Psoas muscle (tissue), 8 donors: ENCODE measurements around the gene AGAP4. TPM values are rescaled to one million over a fixed set of nuclear protein-coding genes. Genes with fewer than 3 reads are reported as not detected.
"Not testable (repeated sequence)": the region's sequence is repeated elsewhere in the genome, so short reads cannot be mapped to it uniquely, and the experiment has no call there.

Experiments
- ATAC-seq, 4 donors: fragments of 200-7000 bp; cut with Tn5 transposase; one replicate each; pipeline ENCODE4 v1.9.1; 2020; ENCODE audit warnings: moderate library complexity in 3 of 4, mild to moderate bottlenecking in 2 of 4
- DNase-seq, 2 donors: peaks; one replicate each; pipeline ENCODE4 v3.0.0-alpha.2; 2020
- H3K27ac ChIP-seq: fragments of 200-600 bp; one replicate; pipeline ENCODE4 v1.8.0; 2022
- H3K27me3 ChIP-seq, 3 donors: fragments of 200-600 bp in 1 of 3; one replicate each; pipeline versions ENCODE4 v1.6.1 to v1.8.0; 2013 to 2022; ENCODE audit warnings: low read length in 2 of 3, mild to moderate bottlenecking in 2 of 3, moderate library complexity in 1 of 3; ENCODE audit not compliant: insufficient read depth in 3 of 3
- H3K36me3 ChIP-seq, 2 donors: fragments of 200-600 bp in 1 of 2; one replicate each; pipeline versions ENCODE4 v1.6.1 to v1.8.0; 2013 to 2022; ENCODE audit warnings: low read depth in 1 of 2, mild to moderate bottlenecking in 1 of 2, moderate library complexity in 1 of 2; ENCODE audit not compliant: insufficient read depth in 1 of 2
- H3K4me1 ChIP-seq: fragments of 200-600 bp; one replicate; pipeline ENCODE4 v1.8.0; 2022
- H3K4me3 ChIP-seq: fragments of 200-600 bp; one replicate; pipeline ENCODE4 v1.8.0; 2022; ENCODE audit warnings: mild to moderate bottlenecking
- H3K9me3 ChIP-seq: fragments of 200-600 bp; one replicate; pipeline ENCODE4 v1.8.0; 2022
- WGBS, 3 donors: extraction: QIAGEN DNeasy Blood & Tissue Kit; methylation state at CpG; one replicate each; pipeline versions ENCODE4 v1.1.6 to v1.1.7; 2013; 5-methylcytosine and 5-hydroxymethylcytosine counted together
- intact Hi-C, 2 donors: fragments of 100-400 bp; cut with DNase I; formaldehyde crosslinking; loops; one replicate each; pipeline versions ENCODE4 v1.11.0 to v1.14.2; 2022
- long read RNA-seq, 2 donors: library from polyadenylated mRNA; unstranded; transcript quantifications; one replicate each; pipeline ENCODE4 v2.0.0, GENCODE V29; 2021
- polyA plus RNA-seq, 3 donors: library from polyadenylated mRNA; stranded (reverse); fragments of 200-250 nt; gene quantifications; one replicate each; pipeline ENCODE4 v1.2.3, GENCODE V29; 2013
- total RNA-seq, 4 donors: library from RNA; stranded (reverse); fragmentation: NEBNext Ultra II Directional in 2 of 4; extraction: Animal tissue kit (Norgen Biotek cat#: 25700) in 2 of 4; gene quantifications; one replicate each; pipeline versions ENCODE4 v1.2.1 to v1.2.4, GENCODE V29; 2021 to 2023
- donor health status: healthy with polysubstance abuse.
- donor health status: DM: no; HTN: no; CAD: no; lungs with moderate emphysema.
- donor health status: Bipolar disorder and iron deficiency.
- donor health status: healthy.
- donor health status: DM: yes; HTN: yes; CAD: no.
- donor health status: DM: no; HTN: no; CAD: no.
- donor health status: DM: no; HTN: no; CAD: no.
- donor health status: DM: yes; HTN: yes; CAD: no.

The AGAP4 gene
- total RNA-seq (1 to 10 TPM; 2.0 to 7.0 (median 6.1) TPM), polyA plus RNA-seq (1 to 10 TPM; 3.2 to 4.6 (median 4.0) TPM)
- long read RNA-seq, donor 1: 0 reads
- long read RNA-seq, donor 2, partial matches to known transcripts: 0 of 1 reads
- long read RNA-seq, donor 2, other reads (novel, unspliced or antisense): 1 of 1 reads

DNA sequence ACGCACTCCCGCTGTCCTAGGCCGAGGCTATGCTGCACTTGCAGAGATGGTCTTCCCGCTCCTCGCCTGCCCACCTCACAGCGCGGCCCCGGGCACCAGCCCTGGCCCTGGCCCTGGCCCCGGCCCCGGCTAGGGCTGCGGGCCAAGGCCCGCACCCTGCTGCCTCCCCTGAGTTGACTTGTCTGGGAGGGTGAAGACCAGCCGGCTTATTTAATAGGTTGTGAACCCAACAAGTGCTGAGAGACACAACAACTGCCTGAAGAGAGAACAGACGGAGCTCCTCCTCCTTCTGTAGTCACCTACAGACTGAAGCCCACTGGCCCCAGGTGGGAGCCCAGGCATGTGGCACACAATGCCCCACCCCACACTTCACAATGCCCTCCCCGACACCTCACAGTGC, at the start of gene AGAP4:
TSS of gene AGAP4 (minus strand) at position 101 of the 400 bp plus-strand sequence. CDS start 153 bp downstream, outside the sequence.
- H3K36me3 ChIP-seq, ATAC-seq, DNase-seq, H3K27me3 ChIP-seq, H3K9me3 ChIP-seq, H3K4me3 ChIP-seq, intact Hi-C loops, H3K27ac ChIP-seq, H3K4me1 ChIP-seq: not testable (repeated sequence)
- 98% methylated on average over 9 of the region's 15 CpGs; no CpG with 5 or more reads in 2 of the 3 donors for WGBS, 3 donors

DNA sequence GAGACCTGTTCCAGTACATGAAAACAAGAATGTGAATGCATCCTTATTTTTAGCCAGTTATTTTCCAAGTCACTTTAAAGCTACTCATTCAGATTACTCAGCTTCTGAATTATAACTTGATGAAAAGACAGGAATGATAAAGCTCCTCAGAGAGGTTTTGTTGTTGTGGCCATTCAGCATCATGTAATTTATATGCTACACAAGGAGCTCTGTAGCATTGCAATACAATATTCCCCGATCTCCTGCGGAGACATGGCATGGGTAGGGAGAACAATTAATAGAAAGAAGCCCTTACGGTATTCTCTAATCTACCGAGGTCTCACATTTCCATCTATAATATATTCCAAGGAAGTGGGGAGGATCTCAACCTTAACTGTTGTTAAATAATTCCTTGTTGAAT, 43.4 kb upstream of the AGAP4 start:
- intact Hi-C loops, DNase-seq: not testable (repeated sequence)
- 82 to 90% (median 83%) methylated on average over 2 to 4 of the region's 4 CpGs for WGBS, 3 donors

DNA sequence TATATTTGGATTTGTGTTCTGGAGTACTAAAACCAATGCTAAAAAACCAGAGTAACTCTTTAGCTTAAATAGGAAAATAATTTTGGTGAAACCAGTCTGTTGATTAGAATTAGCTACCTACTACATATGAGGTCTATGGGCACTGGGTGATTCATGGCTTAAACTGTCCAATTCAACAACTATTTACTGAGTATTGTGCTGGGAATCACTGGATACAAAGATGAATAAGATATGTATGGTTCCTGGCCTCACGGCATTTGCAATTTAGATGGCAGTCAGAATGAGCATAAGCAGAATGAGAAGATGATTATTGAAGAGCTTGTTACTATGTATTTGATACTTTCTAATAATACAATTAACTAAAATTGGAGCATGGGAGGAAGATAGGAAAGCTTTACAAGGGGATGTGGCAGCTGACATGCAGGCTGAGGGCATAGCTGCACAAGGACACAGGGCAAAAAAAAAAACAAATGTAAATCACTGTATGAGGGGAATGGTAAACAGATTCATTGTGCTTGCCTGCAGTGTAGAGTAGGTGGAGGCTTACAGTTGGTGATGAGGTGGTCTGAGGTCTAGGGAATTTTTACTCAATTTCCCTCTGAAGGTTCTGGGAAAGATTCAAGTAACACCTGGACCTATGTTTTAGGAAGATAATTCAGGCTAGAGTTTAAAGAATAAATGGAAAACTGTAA, 42.4 kb upstream of the AGAP4 start:
- 99 to 100% (median 100%) methylated on average over 1 of the region's 1 CpG for WGBS, 3 donors

More for the DNA sequence above, 43.4 kb upstream of the AGAP4 start:
- not testable (repeated sequence) for H3K27ac ChIP-seq, H3K36me3 ChIP-seq, H3K4me1 ChIP-seq, H3K4me3 ChIP-seq, ATAC-seq, H3K27me3 ChIP-seq, H3K9me3 ChIP-seq

DNA sequence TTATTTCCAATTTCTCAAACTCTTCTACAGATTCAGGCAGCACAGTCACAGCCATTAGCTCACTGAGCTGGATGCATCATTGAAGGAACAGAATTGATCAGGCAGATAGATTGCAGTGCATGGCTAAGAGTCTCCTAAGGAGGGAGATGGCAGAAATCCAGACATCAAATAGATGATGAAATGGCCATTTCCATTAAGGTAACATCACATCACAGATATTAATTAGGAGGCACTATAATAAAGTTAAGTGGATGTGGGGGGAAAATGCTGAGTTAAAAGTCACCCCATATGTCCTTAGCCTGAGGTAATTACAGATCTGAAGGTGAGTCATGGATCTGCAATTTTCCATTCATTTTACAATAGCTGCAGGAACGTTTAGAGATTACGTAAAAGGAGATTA, 35.6 kb upstream of the AGAP4 start:
- H3K9me3 ChIP-seq, H3K4me1 ChIP-seq, H3K27ac ChIP-seq, intact Hi-C loops, DNase-seq, ATAC-seq, H3K4me3 ChIP-seq, H3K27me3 ChIP-seq, H3K36me3 ChIP-seq: not testable (repeated sequence)
- no CpG with 5 or more reads among the region's 2 CpGs for WGBS, 3 donors

More for the DNA sequence above, 42.4 kb upstream of the AGAP4 start:
- ATAC-seq, H3K9me3 ChIP-seq, H3K27me3 ChIP-seq, H3K4me1 ChIP-seq, H3K4me3 ChIP-seq, H3K27ac ChIP-seq, H3K36me3 ChIP-seq, intact Hi-C loops, DNase-seq: not testable (repeated sequence)

DNA sequence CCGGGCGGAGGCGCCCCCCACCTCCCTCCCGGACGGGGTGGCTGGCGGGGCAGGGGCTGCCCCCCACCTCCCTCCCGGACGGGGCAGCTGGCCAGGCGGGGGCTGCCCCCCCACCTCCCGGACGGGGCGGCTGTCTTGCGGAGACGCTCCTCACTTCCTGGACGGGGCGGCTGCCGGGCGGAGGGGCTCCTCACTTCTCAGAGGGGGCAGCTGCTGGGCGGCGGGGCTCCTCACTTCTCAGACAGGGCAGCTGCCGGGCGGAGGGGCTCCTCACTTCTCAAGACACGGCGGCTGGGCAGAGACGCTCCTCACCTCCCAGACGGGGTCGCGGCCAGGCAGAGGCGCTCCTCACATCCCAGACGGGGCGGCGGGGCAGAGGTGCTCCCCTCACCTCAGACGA, 18.1 kb upstream of the AGAP4 start:
- ATAC-seq: not testable (repeated sequence)
- DNase-seq: peak in 1 of 2 donors; percentile 38
- WGBS, 3 donors: 96 to 99% (median 98%) methylated on average over 11 to 33 of the region's 33 CpGs

DNA sequence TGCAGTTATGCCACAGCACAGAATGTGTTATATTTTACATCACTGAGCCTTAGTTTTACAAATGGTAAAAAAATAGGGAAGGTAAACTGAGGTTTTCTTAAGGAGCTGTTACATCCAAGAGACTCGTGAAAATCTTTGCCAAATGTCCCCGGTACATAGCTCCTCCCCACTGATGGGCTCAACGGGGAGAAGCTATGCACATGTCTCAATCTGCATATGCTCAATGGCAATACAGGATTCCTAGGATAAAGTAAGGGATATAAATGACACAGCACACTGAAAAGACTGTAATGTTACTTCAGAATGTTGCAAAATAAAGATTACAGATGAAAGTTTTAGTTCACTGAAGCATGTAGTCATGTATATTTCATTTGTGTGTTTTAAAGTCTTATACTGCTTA, 17.0 kb upstream of the AGAP4 start:
- H3K4me3 ChIP-seq, H3K9me3 ChIP-seq, DNase-seq, H3K27me3 ChIP-seq, H3K27ac ChIP-seq, H3K4me1 ChIP-seq, H3K36me3 ChIP-seq, ATAC-seq, intact Hi-C loops: not testable (repeated sequence)
- WGBS, 3 donors: 72 to 80% (median 72%) methylated on average over 3 of the region's 3 CpGs

More for the DNA sequence above, 18.1 kb upstream of the AGAP4 start:
- H3K36me3 ChIP-seq, H3K27ac ChIP-seq, H3K27me3 ChIP-seq, H3K4me3 ChIP-seq, intact Hi-C loops, H3K9me3 ChIP-seq, H3K4me1 ChIP-seq: not testable (repeated sequence)

DNA sequence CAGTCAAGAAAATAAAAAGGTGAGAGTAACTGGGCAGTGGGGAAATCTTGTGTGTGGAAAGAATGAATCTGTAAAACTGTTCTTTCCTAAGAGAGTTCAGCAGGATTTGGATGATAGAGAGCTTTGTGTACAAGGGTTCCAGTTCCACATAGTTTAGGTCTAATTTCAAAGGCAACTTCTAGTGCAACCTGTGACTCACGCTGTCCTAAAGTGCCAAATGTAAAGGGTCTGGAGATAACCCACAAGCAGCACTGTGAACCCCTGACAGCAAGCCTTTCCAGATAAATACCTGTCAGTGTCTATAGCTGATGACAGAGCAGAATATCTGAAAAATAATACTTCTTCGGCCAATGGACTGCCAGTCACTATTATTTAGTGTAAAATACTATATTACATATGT, 16.3 kb upstream of the AGAP4 start:
- 81 to 91% (median 90%) methylated on average over 2 of the region's 2 CpGs for WGBS, 3 donors
- DNase-seq, H3K9me3 ChIP-seq, H3K27me3 ChIP-seq, intact Hi-C loops, H3K4me1 ChIP-seq, H3K4me3 ChIP-seq, H3K36me3 ChIP-seq, H3K27ac ChIP-seq: not testable (repeated sequence)
- ATAC-seq: peak in 1 of 4 donors; percentile 56

DNA sequence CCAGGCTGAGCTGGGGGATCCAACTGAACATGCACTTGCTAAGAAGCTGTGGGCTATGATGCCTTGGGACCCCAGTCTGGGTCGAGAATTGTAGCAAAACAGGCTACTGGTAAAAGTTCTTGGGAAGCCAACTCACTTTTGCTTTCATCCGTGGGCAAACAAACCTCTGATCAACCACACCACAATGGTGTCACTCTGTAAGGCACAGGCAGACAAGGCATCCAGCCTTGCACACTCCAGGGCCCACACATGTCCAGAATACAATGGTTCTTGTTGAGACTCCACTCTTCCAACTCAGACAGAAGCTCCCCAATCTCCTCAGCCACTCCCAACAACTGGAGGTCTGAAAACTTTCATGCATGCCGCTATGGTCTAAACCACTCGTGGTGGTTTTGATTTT, 10.6 kb upstream of the AGAP4 start:
- ATAC-seq, H3K9me3 ChIP-seq, intact Hi-C loops, H3K27ac ChIP-seq, H3K36me3 ChIP-seq, H3K4me3 ChIP-seq, DNase-seq, H3K27me3 ChIP-seq, H3K4me1 ChIP-seq: not testable (repeated sequence)
- WGBS, 3 donors: 91 to 97% (median 93%) methylated on average over 4 of the region's 4 CpGs

DNA sequence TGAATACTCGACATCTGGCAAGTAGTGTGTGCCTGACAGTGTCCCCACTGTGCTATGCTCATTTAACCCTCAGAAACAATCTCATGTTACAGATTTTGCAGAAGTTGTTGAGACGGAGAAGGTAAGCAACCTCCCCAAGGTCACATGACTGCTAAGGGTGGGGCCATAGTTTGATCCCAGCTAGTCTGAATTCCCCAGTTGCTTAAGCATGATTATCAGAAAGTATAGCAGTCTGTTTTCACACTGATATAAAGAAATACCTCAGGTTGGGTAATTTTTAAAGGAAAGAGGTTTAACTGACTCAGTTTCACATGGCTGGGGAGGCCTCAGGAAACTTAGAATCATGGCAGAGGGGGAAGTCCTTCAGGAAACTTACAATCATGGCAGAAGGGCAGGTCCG, 1.2 kb upstream of the AGAP4 start:
- intact Hi-C loops, ATAC-seq: not testable (repeated sequence)
- WGBS, 3 donors: 20 to 84% (median 72%) methylated on average over 1 to 2 of the region's 3 CpGs

DNA sequence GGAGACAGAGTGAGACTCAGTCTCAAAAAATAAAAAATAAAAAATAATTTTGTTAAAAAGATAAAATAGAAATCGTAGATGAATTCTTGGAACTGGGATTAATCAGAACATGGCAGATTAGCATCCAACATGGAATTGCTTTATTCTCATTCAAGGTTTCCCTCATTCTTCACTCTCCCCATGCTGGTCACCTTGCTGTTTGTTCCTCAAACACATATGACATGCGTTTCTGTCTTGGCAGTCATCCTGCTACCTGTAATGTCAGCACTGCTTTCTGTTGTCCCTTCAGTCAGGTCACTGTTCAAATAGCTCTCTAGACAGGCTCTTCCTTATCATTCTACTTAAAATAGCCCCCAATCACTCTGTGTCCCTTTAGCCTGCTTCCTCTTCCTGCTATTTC, 24.4 kb downstream of the AGAP4 start:
- WGBS, 3 donors: 74 to 100% (median 84%) methylated on average over 1 to 2 of the region's 2 CpGs
- not testable (repeated sequence) for DNase-seq

More for the DNA sequence above, 1.2 kb upstream of the AGAP4 start:
- not testable (repeated sequence) for H3K9me3 ChIP-seq, H3K27me3 ChIP-seq, H3K27ac ChIP-seq, H3K4me1 ChIP-seq, H3K4me3 ChIP-seq, H3K36me3 ChIP-seq, DNase-seq

DNA sequence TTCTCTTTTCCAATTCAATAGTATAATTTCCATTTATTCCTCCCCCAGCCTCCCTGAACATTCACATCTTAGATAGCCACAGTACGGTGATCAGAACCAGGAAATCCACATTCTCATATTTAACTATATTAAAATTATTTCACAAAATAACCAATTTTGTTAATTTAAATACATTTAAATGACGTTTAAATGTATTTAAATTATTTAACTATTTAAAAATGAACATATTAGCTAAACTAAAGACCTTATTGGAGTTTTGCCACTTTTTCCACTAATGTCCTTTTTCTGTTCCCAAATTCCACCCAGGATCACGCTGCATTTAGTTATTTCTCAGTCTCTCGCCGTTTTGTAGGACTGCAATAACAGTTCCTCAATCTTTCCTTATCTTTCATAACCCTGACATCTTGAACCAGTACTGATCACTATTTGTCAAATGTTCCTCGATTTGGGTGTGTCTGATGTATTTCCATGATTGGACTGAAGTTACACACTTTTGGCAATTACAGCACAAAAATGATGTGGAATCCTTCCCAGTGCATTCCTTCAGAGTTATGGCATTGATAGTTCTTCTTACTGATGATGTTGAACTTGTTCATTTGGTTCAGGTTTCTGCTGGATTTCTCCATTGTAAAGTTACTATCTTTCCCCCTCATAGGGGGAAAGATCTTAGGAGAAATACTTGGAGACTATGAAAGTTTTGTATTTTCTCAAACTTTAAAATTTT, 27.0 kb downstream of the AGAP4 start:
- WGBS, 3 donors: 62 to 72% (median 64%) methylated on average over 6 of the region's 6 CpGs

More for the DNA sequence above, 24.4 kb downstream of the AGAP4 start:
- H3K4me3 ChIP-seq, H3K4me1 ChIP-seq, H3K27me3 ChIP-seq, ATAC-seq, H3K27ac ChIP-seq, H3K36me3 ChIP-seq, H3K9me3 ChIP-seq, intact Hi-C loops: not testable (repeated sequence)

More for the DNA sequence above, 27.0 kb downstream of the AGAP4 start:
- H3K9me3 ChIP-seq, ATAC-seq, H3K4me3 ChIP-seq, H3K27ac ChIP-seq, H3K36me3 ChIP-seq, H3K4me1 ChIP-seq, H3K27me3 ChIP-seq, intact Hi-C loops, DNase-seq: not testable (repeated sequence)
